ENCODE measurements around the gene PSTPIP2. TPM values are rescaled to one million over a fixed set of nuclear protein-coding genes. Genes with fewer than 3 reads are reported as not detected.

PSTPIP2 gene
- total and polyA plus RNA-seq, 2 of the 8 experiments (the other 6 are each of a cell fraction or from before 2014, with no cell fraction given): 1.8 to 2.4 TPM

DNA sequence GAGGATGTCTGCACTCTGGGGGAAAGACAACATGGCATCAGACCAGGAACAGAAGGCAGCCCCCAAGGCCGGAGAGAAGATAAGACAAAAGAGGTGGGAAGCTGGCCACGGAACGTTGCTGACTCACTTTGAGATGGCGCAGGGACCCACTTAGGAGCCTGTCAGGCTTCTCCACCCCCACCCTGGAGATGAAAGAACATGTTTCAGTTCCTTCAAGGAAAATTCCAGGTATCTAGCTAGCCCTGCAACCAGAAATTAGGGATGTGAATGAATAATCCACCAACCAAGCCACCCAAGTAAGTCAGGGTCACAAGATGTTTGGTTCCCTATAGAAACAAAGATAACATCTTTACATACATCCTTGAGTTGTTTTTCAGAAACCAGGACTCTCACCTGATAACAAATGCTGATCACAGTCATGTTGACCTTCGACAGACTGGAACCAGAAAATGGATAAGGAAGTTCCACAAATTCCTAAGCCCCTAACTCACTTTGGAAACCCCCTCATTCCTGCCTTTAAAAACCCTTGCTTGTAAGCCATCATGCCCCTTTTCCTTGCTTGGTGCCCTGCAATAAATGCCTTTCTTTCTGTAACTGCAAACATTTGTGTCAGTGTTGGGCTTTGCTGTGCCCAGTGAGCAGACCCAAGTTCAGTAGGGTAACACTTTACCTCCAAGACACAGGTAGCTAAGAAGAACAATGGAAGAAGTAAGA is 31.9 kb downstream of the PSTPIP2 start:
- H2AK5ac ChIP-seq (ENCODE audit: low read depth, low read length): no peak overlapping the region
- DNase-seq (ENCODE audit: low read depth in 1 of 2, low spot score in 2 of 2): no peak
- H3K4me2 ChIP-seq (ENCODE audit: insufficient read depth in 1 of 2, low read depth in 2 of 2, low read length in 2 of 2): no peak overlapping the region
- no peaks in the 10 kb centered on the region for H4K20me1 ChIP-seq (replicated peaks in 1 of 2; ENCODE audit: control insufficient read depth in 1 of 2, insufficient read depth in 2 of 2, low read length in 2 of 2)
- no peak overlapping the region for H3K27ac ChIP-seq (ENCODE audit: low read depth, low read length)
- no peak overlapping the region for H3K9ac ChIP-seq (replicated peaks in 1 of 4; ENCODE audit: extremely low read depth in 1 of 4, low read depth in 3 of 4, low read length in 3 of 4)
- H2BK15ac ChIP-seq (ENCODE audit: low read length): no peak overlapping the region
- H3K23me2 ChIP-seq (ENCODE audit: low read depth, low read length): no peaks in the 10 kb centered on the region
- H4K8ac ChIP-seq (ENCODE audit: extremely low read depth, insufficient read depth, low read length): no peak overlapping the region
- H3K4me3 ChIP-seq (ENCODE audit: extremely low read depth in 1 of 4, insufficient read depth in 2 of 4, low read depth in 3 of 4, low read length in 4 of 4): no peak overlapping the region
- no peaks in the 10 kb centered on the region for H3K36me3 ChIP-seq (ENCODE audit: control insufficient read depth in 2 of 4, insufficient read depth in 4 of 4, low read length in 3 of 4)
- 92% methylated on average over 5 of the region's 5 CpGs; no CpG with 5 or more reads in 1 of the 2 experiments for WGBS, 2 experiments (ENCODE audit: extremely low coverage in 1 of 2, insufficient coverage in 1 of 2, insufficient read length in 1 of 2, insufficient replicate concordance in 2 of 2, low coverage in 1 of 2, low lambda C conversion rate in 2 of 2, missing lambda C conversion rate in 1 of 2)
- H2BK120ac ChIP-seq (replicated peaks; ENCODE audit: low read depth, low read length): no peak overlapping the region
- H4K91ac ChIP-seq (replicated peaks; ENCODE audit: insufficient read length, low read length): no peak overlapping the region
- no peaks in the 10 kb centered on the region for H3K9me3 ChIP-seq (ENCODE audit: insufficient read depth in 2 of 2, low read depth in 1 of 2, low read length in 1 of 2)
- H3K27me3 ChIP-seq (replicated peaks in 1 of 4; ENCODE audit: control insufficient read depth in 3 of 4, extremely low read depth in 1 of 4, insufficient read depth in 3 of 4, low read length in 3 of 4): no peaks in the 10 kb centered on the region
- FAIRE-seq: no peak
- no peak overlapping the region for H3K56ac ChIP-seq (replicated peaks; ENCODE audit: insufficient read length, low read depth, low read length)
- CTCF ChIA-PET (ENCODE audit: partially characterized antibody): interaction anchor here (0.6 to 1.5 kb wide), 2 partner anchors 13 to 240 kb away, joined by 3 to 4 read pairs; no protein-coding TSS in a partner anchor
- H3K23ac ChIP-seq (ENCODE audit: insufficient read length): no peak overlapping the region
- TF ChIP-seq CTBP2 (IDR thresholded peaks at IDR 0.05; ENCODE audit: borderline replicate concordance, insufficient read depth, insufficient read length, low read length) (no peak), MAFK (IDR thresholded peaks at IDR 0.05; ENCODE audit: low read depth, low read length) (no peak), BCL11A (IDR thresholded peaks at IDR 0.05; ENCODE audit: low read depth in 2 of 2, low read length in 2 of 2) (no peak), SP2 (IDR thresholded peaks at IDR 0.05; ENCODE audit: low read length) (no peak), RAD21 (IDR thresholded peaks at IDR 0.05 in 1 of 2, conservative IDR thresholded peaks at IDR 0.05 in 1 of 2; ENCODE audit: low read depth in 2 of 2, low read length in 2 of 2) (no peak), POLR2AphosphoS5 (IDR thresholded peaks at IDR 0.05; ENCODE audit: low read depth, low read length) (no peak)
- peak overlapping the region; percentile 62 for H2AFZ ChIP-seq (ENCODE audit: low read length)
- POLR2A ChIA-PET (ENCODE audit: partially characterized antibody): interaction anchor here (0.9 to 2.0 kb wide), 2 partner anchors 10 to 11 kb away, joined by 3 to 8 read pairs; no protein-coding TSS in a partner anchor
- H2BK12ac ChIP-seq (ENCODE audit: low read depth, low read length): no peak overlapping the region
- peaks cover 0 to 8% (median 2%) of the 10 kb centered on the region in 4 experiments; a peak in 2 of 7 replicates for H3K4me1 ChIP-seq (replicated peaks in 1 of 4; ENCODE audit: control insufficient read depth in 3 of 4, insufficient read depth in 4 of 4, low read length in 3 of 4)
- H3K79me2 ChIP-seq (ENCODE audit: control insufficient read depth in 1 of 2, insufficient read depth in 2 of 2, low read length in 2 of 2): no peaks in the 10 kb centered on the region
- H2BK5ac ChIP-seq (ENCODE audit: low read depth, low read length): no peak overlapping the region
- no peak overlapping the region for H3K18ac ChIP-seq (ENCODE audit: extremely low read depth, low read length)
- no peak overlapping the region for H3K4ac ChIP-seq (replicated peaks; ENCODE audit: insufficient read length, low read depth, low read length)
- no peak overlapping the region for H4K5ac ChIP-seq (ENCODE audit: insufficient read length, low read depth, low read length)
- H3K79me1 ChIP-seq (ENCODE audit: low read depth, low read length): no peaks in the 10 kb centered on the region
- H2BK20ac ChIP-seq (ENCODE audit: low read length): peak overlapping the region; percentile 9; the same call in 1 of the 2 replicates
- H3K14ac ChIP-seq (ENCODE audit: insufficient read length): no peak overlapping the region
